NCI-H2196 (cell line): ENCODE data around the gene IKZF1.

Source experiments
- DNase-seq: peaks from one replicate; lab custom pipeline; 2025; ENCODE audit not compliant: unreplicated experiment; lab: John Stamatoyannopoulos, UW

The IKZF1 gene

GRCh38 chr7:50404392-50404791, 99.9 kb downstream of the IKZF1 start:
- DNase-seq: no peak

GRCh38 chr7:50405221-50405620, 100.7 kb downstream of the IKZF1 start:
- no peak for DNase-seq

GRCh38 chr7:50406935-50407334, 102.4 kb downstream of the IKZF1 start:
- no peak for DNase-seq

- DNase-seq: no peak
Measured at GRCh38 chr7:50409856-50410745, 105.6 kb downstream of the IKZF1 start.

- no peak for DNase-seq
Measured at GRCh38 chr7:50411332-50411731, 106.8 kb downstream of the IKZF1 start.

GRCh38 chr7:50412973-50413372, 108.5 kb downstream of the IKZF1 start:
- no peak for DNase-seq

- no peak for DNase-seq
Measured at GRCh38 chr7:50413561-50413960, 109.0 kb downstream of the IKZF1 start.

- DNase-seq: no peak
Measured at GRCh38 chr7:50415844-50416364, 111.4 kb downstream of the IKZF1 start.

- no peak for DNase-seq
Measured at GRCh38 chr7:50416527-50417182, 112.1 kb downstream of the IKZF1 start.

- DNase-seq: peak; percentile 41
Measured at GRCh38 chr7:50418086-50418515, 113.6 kb downstream of the IKZF1 start.

GRCh38 chr7:50418526-50419290, 114.2 kb downstream of the IKZF1 start:
- DNase-seq: no peak

GRCh38 chr7:50421043-50421442, 116.5 kb downstream of the IKZF1 start:
- no peak for DNase-seq

GRCh38 chr7:50422858-50423257, 118.3 kb downstream of the IKZF1 start:
- no peak for DNase-seq

- no peak for DNase-seq
Measured at GRCh38 chr7:50423860-50424259, 119.3 kb downstream of the IKZF1 start.

GRCh38 chr7:50425318-50425717, 120.8 kb downstream of the IKZF1 start:
- DNase-seq: no peak

GRCh38 chr7:50426280-50427045, 121.9 kb downstream of the IKZF1 start:
- DNase-seq: no peak

- DNase-seq: no peak
Measured at GRCh38 chr7:50427518-50427917, 123.0 kb downstream of the IKZF1 start.

GRCh38 chr7:50428911-50429310, 124.4 kb downstream of the IKZF1 start:
- no peak for DNase-seq

GRCh38 chr7:50431316-50431715, 126.8 kb downstream of the IKZF1 start:
- DNase-seq: no peak

- DNase-seq: no peak
Measured at GRCh38 chr7:50431722-50432305, 127.3 kb downstream of the IKZF1 start.
